Measurements from ENCODE around the gene SLC35B2.

SLC35B2 gene

GRCh38 chr6:44228433-44228832 is 28.9 kb downstream of the SLC35B2 start:
- Histone ChIP-seq H3K9ac (ENCODE audit: low read length) (no peak overlapping the region), H3K4me2 (ENCODE audit: low read depth, low read length) (no peak overlapping the region), H3K27me3 (replicated peaks; ENCODE audit: insufficient read depth, low read length) (no peaks in the 10 kb centered on the region), H3K36me3 (replicated peaks; ENCODE audit: insufficient read depth, low read length) (no peaks in the 10 kb centered on the region; the same call in 1 of the 2 replicates), H4K20me1 (ENCODE audit: insufficient read depth, low read length) (no peaks in the 10 kb centered on the region), H3K27ac (ENCODE audit: low read length) (no peak overlapping the region), H3K9me3 (replicated peaks; ENCODE audit: insufficient read depth, low read length) (no peaks in the 10 kb centered on the region), H3K79me2 (ENCODE audit: low read length) (peaks cover 45% of the 10 kb centered on the region), H3F3A (ENCODE audit: insufficient read depth, low read length) (no peaks in the 10 kb centered on the region; the same call in 1 of the 2 replicates), H3K4me1 (ENCODE audit: low read length) (peaks cover 8% of the 10 kb centered on the region), H3K9me2 (replicated peaks; ENCODE audit: insufficient read depth, low read length) (no peaks in the 10 kb centered on the region), H3K4me3 (ENCODE audit: low read length) (no peak overlapping the region), H2AFZ (ENCODE audit: low read length) (no peak overlapping the region)
- no peak for DNase-seq
- TF ChIP-seq EZH2phosphoT487 (IDR thresholded peaks at IDR 0.05; ENCODE audit: low read length): no peak
- TF ChIP-seq EZH2 (optimal IDR thresholded peaks at IDR 0.05; ENCODE audit: low read depth, low read length): no peak

GRCh38 chr6:44228031-44228430 is 29.3 kb downstream of the SLC35B2 start:
- no peak overlapping the region for H3K9ac ChIP-seq (ENCODE audit: low read length)

GRCh38 chr6:44227148-44227793 is 30.1 kb downstream of the SLC35B2 start:
- H3K9ac ChIP-seq (ENCODE audit: low read length): no peak overlapping the region
- H3F3A ChIP-seq (ENCODE audit: insufficient read depth, low read length): peaks cover 5% of the 10 kb centered on the region; the same call in 1 of the 2 replicates
- peaks cover 14% of the 10 kb centered on the region for H3K4me1 ChIP-seq (ENCODE audit: low read length)
- H3K27me3 ChIP-seq (replicated peaks; ENCODE audit: insufficient read depth, low read length): no peaks in the 10 kb centered on the region
- no peaks in the 10 kb centered on the region for H4K20me1 ChIP-seq (ENCODE audit: insufficient read depth, low read length)
- H3K9me3 ChIP-seq (replicated peaks; ENCODE audit: insufficient read depth, low read length): no peaks in the 10 kb centered on the region
- no peak for TF ChIP-seq EZH2phosphoT487 (IDR thresholded peaks at IDR 0.05; ENCODE audit: low read length)
- TF ChIP-seq, protein P1, sequence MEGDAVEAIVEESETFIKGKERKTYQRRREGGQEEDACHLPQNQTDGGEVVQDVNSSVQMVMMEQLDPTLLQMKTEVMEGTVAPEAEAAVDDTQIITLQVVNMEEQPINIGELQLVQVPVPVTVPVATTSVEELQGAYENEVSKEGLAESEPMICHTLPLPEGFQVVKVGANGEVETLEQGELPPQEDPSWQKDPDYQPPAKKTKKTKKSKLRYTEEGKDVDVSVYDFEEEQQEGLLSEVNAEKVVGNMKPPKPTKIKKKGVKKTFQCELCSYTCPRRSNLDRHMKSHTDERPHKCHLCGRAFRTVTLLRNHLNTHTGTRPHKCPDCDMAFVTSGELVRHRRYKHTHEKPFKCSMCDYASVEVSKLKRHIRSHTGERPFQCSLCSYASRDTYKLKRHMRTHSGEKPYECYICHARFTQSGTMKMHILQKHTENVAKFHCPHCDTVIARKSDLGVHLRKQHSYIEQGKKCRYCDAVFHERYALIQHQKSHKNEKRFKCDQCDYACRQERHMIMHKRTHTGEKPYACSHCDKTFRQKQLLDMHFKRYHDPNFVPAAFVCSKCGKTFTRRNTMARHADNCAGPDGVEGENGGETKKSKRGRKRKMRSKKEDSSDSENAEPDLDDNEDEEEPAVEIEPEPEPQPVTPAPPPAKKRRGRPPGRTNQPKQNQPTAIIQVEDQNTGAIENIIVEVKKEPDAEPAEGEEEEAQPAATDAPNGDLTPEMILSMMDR (IDR thresholded peaks at IDR 0.05; ENCODE audit: low read length): no peak
- TF ChIP-seq EZH2 (optimal IDR thresholded peaks at IDR 0.05; ENCODE audit: low read depth, low read length): no peak
- no peak overlapping the region for H2AFZ ChIP-seq (ENCODE audit: low read length)
- no peak overlapping the region for H3K4me2 ChIP-seq (ENCODE audit: low read depth, low read length)
- H3K36me3 ChIP-seq (replicated peaks; ENCODE audit: insufficient read depth, low read length): no peaks in the 10 kb centered on the region; the same call in 1 of the 2 replicates
- no peak overlapping the region for H3K4me3 ChIP-seq (ENCODE audit: low read length)
- H3K9me2 ChIP-seq (replicated peaks; ENCODE audit: insufficient read depth, low read length): no peaks in the 10 kb centered on the region
- DNase-seq: no peak
- no peak overlapping the region for H3K27ac ChIP-seq (ENCODE audit: low read length)
- peaks cover 50% of the 10 kb centered on the region for H3K79me2 ChIP-seq (ENCODE audit: low read length)

More at GRCh38 chr6:44228031-44228430, 29.3 kb downstream of the SLC35B2 start:
- Histone ChIP-seq H3K9me2 (replicated peaks; ENCODE audit: insufficient read depth, low read length) (no peaks in the 10 kb centered on the region), H3K36me3 (replicated peaks; ENCODE audit: insufficient read depth, low read length) (no peaks in the 10 kb centered on the region; the same call in 1 of the 2 replicates), H3K4me1 (ENCODE audit: low read length) (peaks cover 8% of the 10 kb centered on the region), H3K79me2 (ENCODE audit: low read length) (peaks cover 45% of the 10 kb centered on the region), H4K20me1 (ENCODE audit: insufficient read depth, low read length) (no peaks in the 10 kb centered on the region), H3K9me3 (replicated peaks; ENCODE audit: insufficient read depth, low read length) (no peaks in the 10 kb centered on the region), H3K4me2 (ENCODE audit: low read depth, low read length) (no peak overlapping the region), H3F3A (ENCODE audit: insufficient read depth, low read length) (no peaks in the 10 kb centered on the region; the same call in 1 of the 2 replicates), H3K27ac (ENCODE audit: low read length) (no peak overlapping the region), H2AFZ (ENCODE audit: low read length) (no peak overlapping the region), H3K27me3 (replicated peaks; ENCODE audit: insufficient read depth, low read length) (no peaks in the 10 kb centered on the region), H3K4me3 (ENCODE audit: low read length) (no peak overlapping the region)
- no peak for DNase-seq
- no peak for TF ChIP-seq EZH2 (optimal IDR thresholded peaks at IDR 0.05; ENCODE audit: low read depth, low read length)
- no peak for TF ChIP-seq EZH2phosphoT487 (IDR thresholded peaks at IDR 0.05; ENCODE audit: low read length)
- TF ChIP-seq, protein P1 (IDR thresholded peaks at IDR 0.05; ENCODE audit: low read length): no peak
